ENCODE results near the gene ERCC6.

GRCh38 chr10:49519717-49520116, 19.2 kb downstream of the ERCC6 start:
- TF ChIP-seq CTCF (IDR thresholded peaks at IDR 0.05): no peak
- no peak for TF ChIP-seq POLR2A (IDR thresholded peaks at IDR 0.05)

Measured in heart left ventricle (tissue), 13 donors.